Measurements from ENCODE around the gene CHN2.
"Not testable (repeated sequence)": the region's sequence is repeated elsewhere in the genome, so short reads cannot be mapped to it uniquely, and the experiment has no call there.

Gene CHN2

GRCh38 chr7:29496355-29497020 lies 301.9 kb downstream of the CHN2 start:
- DNase-seq (ENCODE audit: low spot score): no peak

DNA sequence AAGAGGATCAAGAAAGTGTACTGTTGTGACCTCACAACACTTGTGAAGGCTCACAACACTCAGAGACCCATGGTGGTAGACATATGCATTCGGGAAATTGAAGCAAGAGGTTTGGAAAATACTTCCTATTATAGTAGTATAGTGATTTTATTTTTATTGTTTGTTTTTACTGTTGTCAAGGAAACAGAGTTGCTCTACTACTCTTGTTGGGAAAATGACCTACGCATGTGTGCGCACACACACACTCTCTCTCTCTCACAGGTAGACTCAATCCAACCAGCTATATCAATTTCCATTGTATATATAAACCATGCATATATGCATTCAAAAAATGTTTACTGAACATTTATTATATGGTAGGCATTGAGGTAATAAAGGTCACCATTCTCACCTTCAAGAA lies 305.4 kb downstream of the CHN2 start:
- DNase-seq (ENCODE audit: low spot score): no peak

DNA sequence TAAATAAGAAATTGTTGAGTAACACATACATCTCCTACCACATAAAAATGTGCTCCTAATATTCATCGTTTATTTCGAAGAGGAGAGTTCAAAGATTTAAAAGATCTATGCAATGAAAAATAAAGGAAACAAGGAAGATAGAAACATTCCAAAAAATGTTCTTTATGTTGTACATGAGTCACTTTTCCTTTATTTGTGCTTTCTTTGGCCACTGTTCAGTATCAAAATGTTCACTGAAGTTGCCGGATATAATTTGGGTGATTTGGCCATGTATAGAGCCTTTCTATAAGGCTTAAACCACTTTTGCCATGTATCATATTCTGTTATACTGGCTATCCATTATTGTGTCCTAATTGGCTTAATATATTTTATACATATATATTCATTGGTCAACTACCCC lies 306.1 kb downstream of the CHN2 start:
- DNase-seq (ENCODE audit: low spot score): no peak

GRCh38 chr7:29502133-29502532 lies 307.6 kb downstream of the CHN2 start:
- DNase-seq (ENCODE audit: low spot score): no peak

- DNase-seq (ENCODE audit: low spot score): no peak
Measured at GRCh38 chr7:29505931-29506330, 311.4 kb downstream of the CHN2 start.

GRCh38 chr7:29508608-29509007 lies 314.0 kb downstream of the CHN2 start:
- DNase-seq (ENCODE audit: low spot score): no peak

GRCh38 chr7:29510028-29510427 lies 315.5 kb downstream of the CHN2 start:
- no peak for DNase-seq (ENCODE audit: low spot score)

DNA sequence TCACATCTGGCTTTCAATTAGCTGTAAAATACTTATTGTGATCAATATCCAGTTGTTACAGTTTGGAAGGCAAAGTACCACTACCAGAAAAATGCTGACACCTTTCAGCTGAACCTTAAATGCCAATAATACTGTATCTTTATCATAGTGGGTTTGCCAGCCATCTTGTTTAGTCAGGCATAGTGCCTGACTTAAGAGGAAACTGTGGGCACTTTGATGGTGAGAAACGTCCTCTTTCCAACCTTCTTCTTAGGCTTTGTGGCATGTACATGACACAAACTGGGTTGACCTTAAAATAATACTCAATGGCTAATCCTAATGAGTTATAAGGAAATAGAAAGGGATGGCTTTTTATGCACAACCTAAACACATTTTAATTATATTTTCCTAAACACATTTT lies 316.8 kb downstream of the CHN2 start:
- no peak for DNase-seq (ENCODE audit: low spot score)

DNA sequence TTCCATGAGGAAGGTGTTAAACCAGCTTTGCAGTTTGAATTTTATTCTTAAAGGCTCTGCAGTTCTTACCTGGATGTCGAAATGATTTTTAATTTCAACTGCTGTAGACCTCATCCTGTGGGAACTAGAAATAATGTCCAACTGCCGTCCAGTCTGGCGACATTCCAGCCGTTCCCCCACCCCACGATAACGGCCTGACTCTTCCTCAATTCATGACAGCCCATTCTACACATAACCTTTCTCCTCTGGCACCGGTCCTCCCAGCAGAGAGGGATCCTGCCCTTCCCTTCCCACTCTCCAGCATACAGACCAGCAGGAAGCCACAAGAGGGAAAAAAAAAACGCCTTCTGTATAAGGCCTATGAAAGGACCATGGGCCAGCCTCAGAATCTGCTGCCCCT lies 317.3 kb downstream of the CHN2 start:
- DNase-seq (ENCODE audit: low spot score): no peak

DNA sequence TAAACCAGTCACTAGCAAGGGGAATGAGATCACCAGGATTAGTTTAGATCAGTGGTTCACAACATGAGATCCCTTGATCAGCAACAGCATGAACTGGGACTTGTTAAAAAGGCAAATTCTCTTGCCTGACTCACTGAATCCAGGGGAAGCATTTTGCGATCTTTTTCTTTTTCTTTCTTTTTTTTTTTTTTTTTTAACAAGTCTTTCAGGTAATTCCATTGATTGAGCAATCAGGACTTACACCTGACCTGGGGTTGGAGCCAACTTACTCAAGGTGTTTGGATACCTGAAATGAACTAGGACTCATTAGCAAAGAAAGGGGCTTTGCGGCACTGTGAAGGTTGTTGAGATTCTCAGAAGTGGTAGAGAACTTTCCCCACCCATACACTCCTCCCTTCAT lies 321.9 kb downstream of the CHN2 start:
- no peak for DNase-seq (ENCODE audit: low spot score)

GRCh38 chr7:29518616-29519015 lies 324.0 kb downstream of the CHN2 start:
- no peak for DNase-seq (ENCODE audit: low spot score)

- DNase-seq (ENCODE audit: low spot score): no peak
Measured at GRCh38 chr7:29523728-29524127, 329.2 kb downstream of the CHN2 start.

- no peak for DNase-seq (ENCODE audit: low spot score)
Measured at GRCh38 chr7:29527505-29528108, 333.0 kb downstream of the CHN2 start.

DNA sequence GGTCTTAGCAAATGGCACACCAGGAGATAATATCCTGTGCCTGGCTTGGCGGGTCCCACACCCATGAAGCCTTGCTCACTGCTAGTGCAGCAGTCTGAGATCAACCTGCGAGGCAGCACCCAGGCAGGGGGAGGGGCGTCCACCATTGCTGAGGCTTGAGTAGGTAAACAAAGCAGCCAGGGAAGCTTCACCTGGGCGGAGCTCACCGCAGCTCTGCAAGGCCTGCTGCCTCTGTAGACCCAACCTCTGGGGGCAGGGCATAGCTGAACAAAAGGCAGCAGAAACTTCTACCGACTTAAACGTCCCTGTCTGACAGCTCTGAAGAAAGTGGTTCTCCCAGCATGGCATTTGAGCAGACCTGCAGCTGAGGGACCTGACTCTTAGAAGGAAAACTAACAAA lies 334.0 kb downstream of the CHN2 start:
- DNase-seq (ENCODE audit: low spot score): not testable (repeated sequence)
